ENCODE data around the gene LIN28B. TPM values are rescaled to one million over a fixed set of nuclear protein-coding genes. Genes with fewer than 3 reads are reported as not detected.

LIN28B gene
- total and polyA plus RNA-seq, 8 donors, result 0.22 TPM; not detected in 7

- intact Hi-C loops (cut with DNase I), result no loop called here
- FAIRE-seq (no peak), ATAC-seq (no peak), DNase-seq (no peak)
- no peak for TF ChIP-seq CTCF (IDR thresholded peaks at IDR 0.05)
- Histone ChIP-seq H3K9me3 (no peaks in the 10 kb centered on the region), H3K36me3 (no peaks in the 10 kb centered on the region), H3K4me1 (no peaks in the 10 kb centered on the region), H3K27me3 (no peaks in the 10 kb centered on the region), H3K27ac (no peak overlapping the region), H3K4me3 (no peak overlapping the region)
- 82 to 85% methylated on average over 3 of the region's 3 CpGs for WGBS, 2 donors
Measured at GRCh38 chr6:105105094-105105493, 148.2 kb downstream of the LIN28B start.

DNA sequence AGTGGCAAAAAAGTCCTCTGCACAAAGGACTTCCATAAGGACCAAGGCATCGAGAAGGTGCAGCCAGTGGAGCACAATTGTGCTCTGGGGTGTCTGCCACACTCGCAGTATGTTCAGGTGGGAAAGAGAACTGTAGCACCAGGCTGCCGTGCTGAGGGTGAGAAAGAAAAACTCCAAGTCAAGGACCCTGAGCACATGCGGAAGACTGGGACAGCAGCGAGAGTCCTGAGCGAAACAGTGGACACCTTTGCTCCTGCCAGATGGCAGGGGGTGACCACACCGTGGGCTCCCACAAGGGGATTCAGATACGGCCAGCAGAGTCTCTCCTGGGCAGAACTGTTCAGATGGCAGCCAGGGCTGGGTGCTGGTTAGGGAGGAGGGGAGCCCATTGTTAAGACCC lies 149.4 kb downstream of the LIN28B start:
- intact Hi-C loops (cut with DNase I), result no loop called here
- no peak for FAIRE-seq
- TF ChIP-seq CTCF (IDR thresholded peaks at IDR 0.05), result no peak
- ATAC-seq, result no peak
- Histone ChIP-seq H3K27me3 (no peaks in the 10 kb centered on the region), H3K27ac (no peak overlapping the region), H3K4me1 (no peaks in the 10 kb centered on the region), H3K9me3 (no peaks in the 10 kb centered on the region), H3K4me3 (no peak overlapping the region), H3K36me3 (no peaks in the 10 kb centered on the region)
- DNase-seq, result no peak
- 92 to 98% methylated on average over 8 of the region's 8 CpGs for WGBS, 2 donors

DNA sequence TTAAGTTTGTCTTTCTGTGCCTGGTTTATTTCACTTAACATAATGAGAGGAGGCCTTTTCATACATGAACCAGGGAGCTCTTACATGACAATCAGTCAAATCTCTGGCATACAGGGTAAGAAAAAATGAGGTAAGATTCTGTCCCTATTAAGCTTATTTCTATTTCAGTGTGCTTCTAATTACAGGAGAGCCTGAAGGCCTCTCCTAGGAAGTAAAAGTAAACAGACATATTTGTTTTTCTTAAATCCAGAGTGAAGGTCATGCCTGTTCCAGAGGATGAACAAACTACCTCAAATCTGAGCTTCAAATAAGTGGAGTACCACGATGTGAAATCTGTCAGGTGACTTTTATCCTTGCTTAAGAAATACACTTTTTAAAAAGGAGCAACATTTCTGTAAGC lies 150.3 kb downstream of the LIN28B start:
- ATAC-seq (no peak), DNase-seq (no peak), FAIRE-seq (no peak)
- Histone ChIP-seq H3K9me3 (no peaks in the 10 kb centered on the region), H3K4me1 (no peaks in the 10 kb centered on the region), H3K4me3 (no peak overlapping the region), H3K27ac (no peak overlapping the region), H3K27me3 (no peaks in the 10 kb centered on the region), H3K36me3 (no peaks in the 10 kb centered on the region)
- intact Hi-C loops (cut with DNase I), result no loop called here
- no peak for TF ChIP-seq CTCF (IDR thresholded peaks at IDR 0.05)
- 26 to 29% methylated on average over 1 of the region's 1 CpG for WGBS, 2 donors

DNA sequence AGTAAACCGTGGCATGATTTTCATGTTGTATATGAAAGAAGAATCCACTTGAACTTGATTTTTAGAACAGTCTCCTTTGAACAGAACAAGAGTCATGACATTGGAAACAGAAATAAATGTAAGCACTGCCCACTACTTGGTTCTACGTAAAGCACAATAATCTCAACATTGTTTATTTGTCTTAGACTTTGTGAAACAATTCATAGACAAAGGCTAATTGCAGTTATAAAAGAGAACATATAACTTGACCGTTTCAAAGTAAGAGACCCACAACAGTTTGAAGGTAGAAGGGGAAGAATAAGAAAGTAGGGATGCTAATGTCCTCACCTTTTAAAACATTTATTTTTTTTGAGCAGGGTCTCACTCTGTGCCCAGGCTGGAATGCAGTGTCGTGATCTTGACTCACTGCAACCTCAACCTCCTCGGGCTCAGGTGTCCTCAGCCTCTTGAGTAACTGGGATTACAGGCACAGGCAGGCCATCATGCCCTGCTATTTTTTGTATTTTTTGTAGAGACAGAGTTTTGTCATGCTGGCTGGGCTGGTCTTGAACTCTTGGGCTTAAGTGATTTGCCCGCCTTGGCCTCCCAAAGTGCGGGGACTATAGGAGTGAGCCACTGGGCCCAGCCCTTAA lies 151.8 kb downstream of the LIN28B start:
- Histone ChIP-seq H3K9me3 (no peaks in the 10 kb centered on the region), H3K36me3 (no peaks in the 10 kb centered on the region), H3K27ac (no peak overlapping the region), H3K4me1 (no peaks in the 10 kb centered on the region), H3K27me3 (no peaks in the 10 kb centered on the region), H3K4me3 (no peak overlapping the region)
- no peak for DNase-seq
- no peak for TF ChIP-seq CTCF (IDR thresholded peaks at IDR 0.05)
- no peak for FAIRE-seq
- intact Hi-C loops (cut with DNase I), result no loop called here
- WGBS, 2 donors, result 79 to 82% methylated on average over 7 of the region's 7 CpGs
- ATAC-seq, result no peak

- no peak for DNase-seq
- no peak overlapping the region for H3K27ac ChIP-seq
- H3K4me3 ChIP-seq, result no peak overlapping the region
- TF ChIP-seq CTCF (IDR thresholded peaks at IDR 0.05), result no peak
- intact Hi-C loops (cut with DNase I), result no loop called here
- no peaks in the 10 kb centered on the region for H3K4me1 ChIP-seq
- no peak for FAIRE-seq
- H3K36me3 ChIP-seq, result no peaks in the 10 kb centered on the region
- 58 to 61% methylated on average over 8 of the region's 8 CpGs for WGBS, 2 donors
- H3K27me3 ChIP-seq, result no peaks in the 10 kb centered on the region
- no peak for ATAC-seq
- no peaks in the 10 kb centered on the region for H3K9me3 ChIP-seq
Measured at GRCh38 chr6:105109955-105110895, 153.3 kb downstream of the LIN28B start.
